ENCODE data around the gene STK39. TPM values are rescaled to one million over a fixed set of nuclear protein-coding genes. Genes with fewer than 3 reads are reported as not detected.

The STK39 gene
- total and polyA plus RNA-seq, 9 of the 15 experiments (the other 6 are each of a cell fraction or from before 2014, with no cell fraction given) = 0.19 to 0.76 (median 0.51) TPM

DNA sequence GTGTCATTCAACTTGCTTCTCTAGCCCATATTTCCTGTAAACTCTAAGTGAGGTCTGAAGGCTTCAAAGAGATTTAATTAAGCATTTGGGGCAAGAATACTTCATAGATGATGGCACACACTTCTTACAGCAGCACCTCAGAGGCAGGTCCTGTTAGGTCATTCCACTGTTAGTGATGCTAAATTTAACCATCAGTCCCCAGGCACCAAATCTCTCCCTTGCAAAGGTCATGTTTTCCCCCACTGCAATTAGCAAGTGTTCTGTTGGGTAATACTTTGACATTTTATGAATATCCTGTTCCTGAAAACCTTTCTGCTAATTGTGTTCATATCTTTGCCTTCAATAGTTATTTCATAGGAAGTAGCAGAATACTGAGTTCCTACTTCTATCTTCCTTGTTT, 117.0 kb downstream of the STK39 start (continued):
- TF ChIP-seq, protein P1, sequence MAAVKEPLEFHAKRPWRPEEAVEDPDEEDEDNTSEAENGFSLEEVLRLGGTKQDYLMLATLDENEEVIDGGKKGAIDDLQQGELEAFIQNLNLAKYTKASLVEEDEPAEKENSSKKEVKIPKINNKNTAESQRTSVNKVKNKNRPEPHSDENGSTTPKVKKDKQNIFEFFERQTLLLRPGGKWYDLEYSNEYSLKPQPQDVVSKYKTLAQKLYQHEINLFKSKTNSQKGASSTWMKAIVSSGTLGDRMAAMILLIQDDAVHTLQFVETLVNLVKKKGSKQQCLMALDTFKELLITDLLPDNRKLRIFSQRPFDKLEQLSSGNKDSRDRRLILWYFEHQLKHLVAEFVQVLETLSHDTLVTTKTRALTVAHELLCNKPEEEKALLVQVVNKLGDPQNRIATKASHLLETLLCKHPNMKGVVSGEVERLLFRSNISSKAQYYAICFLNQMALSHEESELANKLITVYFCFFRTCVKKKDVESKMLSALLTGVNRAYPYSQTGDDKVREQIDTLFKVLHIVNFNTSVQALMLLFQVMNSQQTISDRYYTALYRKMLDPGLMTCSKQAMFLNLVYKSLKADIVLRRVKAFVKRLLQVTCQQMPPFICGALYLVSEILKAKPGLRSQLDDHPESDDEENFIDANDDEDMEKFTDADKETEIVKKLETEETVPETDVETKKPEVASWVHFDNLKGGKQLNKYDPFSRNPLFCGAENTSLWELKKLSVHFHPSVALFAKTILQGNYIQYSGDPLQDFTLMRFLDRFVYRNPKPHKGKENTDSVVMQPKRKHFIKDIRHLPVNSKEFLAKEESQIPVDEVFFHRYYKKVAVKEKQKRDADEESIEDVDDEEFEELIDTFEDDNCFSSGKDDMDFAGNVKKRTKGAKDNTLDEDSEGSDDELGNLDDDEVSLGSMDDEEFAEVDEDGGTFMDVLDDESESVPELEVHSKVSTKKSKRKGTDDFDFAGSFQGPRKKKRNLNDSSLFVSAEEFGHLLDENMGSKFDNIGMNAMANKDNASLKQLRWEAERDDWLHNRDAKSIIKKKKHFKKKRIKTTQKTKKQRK (IDR thresholded peaks at IDR 0.05; ENCODE audit: borderline replicate concordance, low read depth, low read length) = no peak

DNA sequence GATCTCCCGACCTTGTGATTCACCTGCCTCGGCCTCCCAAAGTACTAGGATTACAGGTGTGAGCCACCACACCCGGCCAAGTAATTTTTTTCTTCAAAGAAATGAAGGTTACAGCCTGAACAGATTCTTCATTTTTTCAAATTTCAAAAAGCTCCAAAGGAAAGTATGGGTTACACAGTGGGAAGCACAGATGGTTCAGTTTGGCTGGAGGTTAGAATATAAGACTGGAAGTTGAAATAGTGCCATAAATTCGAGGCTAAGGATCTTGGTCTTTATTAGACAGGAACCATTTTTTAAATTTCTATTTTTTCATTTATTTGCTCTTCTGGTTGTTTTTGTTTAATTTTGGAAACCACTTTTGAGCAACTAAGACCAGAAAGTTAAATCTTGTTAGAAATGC, 120.0 kb downstream of the STK39 start:
- H3K4me3 ChIP-seq = no peak overlapping the region
- no peak for DNase-seq (ENCODE audit: extremely low read depth in 1 of 4, low spot score in 3 of 4)
- in situ Hi-C loops (cut with MboI) = no loop called here
- no peaks in the 10 kb centered on the region for H3K27me3 ChIP-seq (ENCODE audit: control insufficient read depth in 2 of 2, insufficient read depth in 2 of 2, low read length in 2 of 2)
- no TSS peak for BruUV-seq (replicated peaks)
- TF ChIP-seq MYNN (IDR thresholded peaks at IDR 0.05) (no peak), MYNN (CRISPR knock-in tag; IDR thresholded peaks at IDR 0.05) (no peak), ZNF561 (CRISPR knock-in tag; conservative IDR thresholded peaks at IDR 0.05) (no peak), CCAR2 (IDR thresholded peaks at IDR 0.05; ENCODE audit: low read depth, low read length) (no peak), ILF3 (IDR thresholded peaks at IDR 0.05; ENCODE audit: borderline replicate concordance) (no peak), HLTF (IDR thresholded peaks at IDR 0.05) (no peak), ZNF23 (CRISPR knock-in tag; IDR thresholded peaks at IDR 0.05) (no peak)
- TF ChIP-seq, protein P2, sequence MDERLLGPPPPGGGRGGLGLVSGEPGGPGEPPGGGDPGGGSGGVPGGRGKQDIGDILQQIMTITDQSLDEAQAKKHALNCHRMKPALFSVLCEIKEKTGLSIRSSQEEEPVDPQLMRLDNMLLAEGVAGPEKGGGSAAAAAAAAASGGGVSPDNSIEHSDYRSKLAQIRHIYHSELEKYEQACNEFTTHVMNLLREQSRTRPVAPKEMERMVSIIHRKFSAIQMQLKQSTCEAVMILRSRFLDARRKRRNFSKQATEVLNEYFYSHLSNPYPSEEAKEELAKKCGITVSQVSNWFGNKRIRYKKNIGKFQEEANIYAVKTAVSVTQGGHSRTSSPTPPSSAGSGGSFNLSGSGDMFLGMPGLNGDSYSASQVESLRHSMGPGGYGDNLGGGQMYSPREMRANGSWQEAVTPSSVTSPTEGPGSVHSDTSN (CRISPR knock-in tag; IDR thresholded peaks at IDR 0.05; ENCODE audit: low read depth) = no peak
- TF ChIP-seq, protein P2 (tag; conservative IDR thresholded peaks at IDR 0.05; ENCODE audit: low read depth) = no peak
- TF ChIP-seq, protein P3, sequence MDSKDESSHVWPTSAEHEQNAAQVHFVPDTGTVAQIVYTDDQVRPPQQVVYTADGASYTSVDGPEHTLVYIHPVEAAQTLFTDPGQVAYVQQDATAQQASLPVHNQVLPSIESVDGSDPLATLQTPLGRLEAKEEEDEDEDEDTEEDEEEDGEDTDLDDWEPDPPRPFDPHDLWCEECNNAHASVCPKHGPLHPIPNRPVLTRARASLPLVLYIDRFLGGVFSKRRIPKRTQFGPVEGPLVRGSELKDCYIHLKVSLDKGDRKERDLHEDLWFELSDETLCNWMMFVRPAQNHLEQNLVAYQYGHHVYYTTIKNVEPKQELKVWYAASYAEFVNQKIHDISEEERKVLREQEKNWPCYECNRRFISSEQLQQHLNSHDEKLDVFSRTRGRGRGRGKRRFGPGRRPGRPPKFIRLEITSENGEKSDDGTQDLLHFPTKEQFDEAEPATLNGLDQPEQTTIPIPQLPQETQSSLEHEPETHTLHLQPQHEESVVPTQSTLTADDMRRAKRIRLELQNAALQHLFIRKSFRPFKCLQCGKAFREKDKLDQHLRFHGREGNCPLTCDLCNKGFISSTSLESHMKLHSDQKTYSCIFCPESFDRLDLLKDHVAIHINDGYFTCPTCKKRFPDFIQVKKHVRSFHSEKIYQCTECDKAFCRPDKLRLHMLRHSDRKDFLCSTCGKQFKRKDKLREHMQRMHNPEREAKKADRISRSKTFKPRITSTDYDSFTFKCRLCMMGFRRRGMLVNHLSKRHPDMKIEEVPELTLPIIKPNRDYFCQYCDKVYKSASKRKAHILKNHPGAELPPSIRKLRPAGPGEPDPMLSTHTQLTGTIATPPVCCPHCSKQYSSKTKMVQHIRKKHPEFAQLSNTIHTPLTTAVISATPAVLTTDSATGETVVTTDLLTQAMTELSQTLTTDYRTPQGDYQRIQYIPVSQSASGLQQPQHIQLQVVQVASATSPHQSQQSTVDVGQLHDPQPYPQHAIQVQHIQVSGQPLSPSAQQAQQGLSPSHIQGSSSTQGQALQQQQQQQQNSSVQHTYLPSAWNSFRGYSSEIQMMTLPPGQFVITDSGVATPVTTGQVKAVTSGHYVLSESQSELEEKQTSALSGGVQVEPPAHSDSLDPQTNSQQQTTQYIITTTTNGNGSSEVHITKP (IDR thresholded peaks at IDR 0.05; ENCODE audit: partially characterized antibody) = no peak
- H3K79me2 ChIP-seq (ENCODE audit: control insufficient read depth, insufficient read depth, low read length) = no peaks in the 10 kb centered on the region
- ChIA-PET CTCF (ENCODE audit: low intra/inter-chr PET ratio) (no interaction called here), POLR2A (interaction anchor here (0.9 to 1.7 kb wide), 2 partner anchors 9 to 239 kb away, joined by 3 to 6 read pairs; no protein-coding TSS in a partner anchor)
- H3K27ac ChIP-seq (ENCODE audit: extremely low read depth, low read depth, low read length) = no peak overlapping the region
- H3K36me3 ChIP-seq (ENCODE audit: control insufficient read depth, insufficient read depth, low read length) = no peaks in the 10 kb centered on the region
- WGBS (ENCODE audit: insufficient coverage, low coverage, missing lambda C conversion rate) = 0% methylated on average over 4 of the region's 4 CpGs
- no peaks in the 10 kb centered on the region for H3K4me1 ChIP-seq (replicated peaks in 1 of 2; ENCODE audit: control insufficient read depth in 2 of 2, insufficient read depth in 2 of 2, low read length in 2 of 2)
- intact Hi-C loops (cut with micrococcal nuclease) = no loop called here
- FAIRE-seq = no peak
- no peaks in the 10 kb centered on the region for H3K9me1 ChIP-seq (ENCODE audit: control insufficient read depth, insufficient read depth, low read length)
- no peak overlapping the region for H3K9ac ChIP-seq (ENCODE audit: insufficient read depth in 1 of 2, low read depth in 2 of 2, low read length in 2 of 2)
- no peak for ATAC-seq
- H3K9me3 ChIP-seq (replicated peaks; ENCODE audit: control insufficient read depth, insufficient read depth, low read depth, low read length) = no peaks in the 10 kb centered on the region
- H3K4me2 ChIP-seq (ENCODE audit: insufficient read depth, low read length) = no peak overlapping the region
- no peak overlapping the region for H2AFZ ChIP-seq (ENCODE audit: low read depth, low read length)
- no peaks in the 10 kb centered on the region for H4K20me1 ChIP-seq (replicated peaks; ENCODE audit: control insufficient read depth, insufficient read depth, low read length)

All from K562 (cell line).